ENCODE results near the gene BOLA3.

DNA sequence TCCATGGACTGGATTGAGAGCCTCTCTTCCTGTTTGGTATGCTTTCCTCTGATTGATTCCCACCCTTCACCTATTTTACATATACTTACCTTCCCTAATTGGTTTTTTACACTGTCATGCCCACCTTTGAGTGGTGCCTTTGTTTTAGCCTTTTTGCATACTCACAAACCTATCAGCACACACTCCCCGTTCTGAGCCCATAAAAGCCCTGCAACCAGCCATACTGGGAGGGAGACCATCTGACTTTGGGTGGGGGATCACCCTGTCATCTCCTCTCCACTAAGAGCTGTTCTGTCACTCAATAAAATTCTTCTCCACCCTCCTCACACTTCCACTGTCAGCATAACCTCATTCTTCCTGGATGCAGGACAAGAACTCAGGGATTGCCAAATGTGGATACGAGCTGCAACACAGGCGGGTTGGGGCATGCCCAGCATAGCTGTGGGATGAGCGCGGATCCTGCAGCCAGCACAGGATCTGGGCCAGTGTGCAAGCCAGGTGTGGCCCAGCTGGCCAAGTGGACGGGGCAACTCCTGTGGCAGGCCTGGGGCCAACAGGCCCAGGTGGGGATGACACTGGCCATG is 40.4 kb upstream of the BOLA3 start:
- TF ChIP-seq, protein P1, sequence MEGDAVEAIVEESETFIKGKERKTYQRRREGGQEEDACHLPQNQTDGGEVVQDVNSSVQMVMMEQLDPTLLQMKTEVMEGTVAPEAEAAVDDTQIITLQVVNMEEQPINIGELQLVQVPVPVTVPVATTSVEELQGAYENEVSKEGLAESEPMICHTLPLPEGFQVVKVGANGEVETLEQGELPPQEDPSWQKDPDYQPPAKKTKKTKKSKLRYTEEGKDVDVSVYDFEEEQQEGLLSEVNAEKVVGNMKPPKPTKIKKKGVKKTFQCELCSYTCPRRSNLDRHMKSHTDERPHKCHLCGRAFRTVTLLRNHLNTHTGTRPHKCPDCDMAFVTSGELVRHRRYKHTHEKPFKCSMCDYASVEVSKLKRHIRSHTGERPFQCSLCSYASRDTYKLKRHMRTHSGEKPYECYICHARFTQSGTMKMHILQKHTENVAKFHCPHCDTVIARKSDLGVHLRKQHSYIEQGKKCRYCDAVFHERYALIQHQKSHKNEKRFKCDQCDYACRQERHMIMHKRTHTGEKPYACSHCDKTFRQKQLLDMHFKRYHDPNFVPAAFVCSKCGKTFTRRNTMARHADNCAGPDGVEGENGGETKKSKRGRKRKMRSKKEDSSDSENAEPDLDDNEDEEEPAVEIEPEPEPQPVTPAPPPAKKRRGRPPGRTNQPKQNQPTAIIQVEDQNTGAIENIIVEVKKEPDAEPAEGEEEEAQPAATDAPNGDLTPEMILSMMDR (IDR thresholded peaks at IDR 0.05; ENCODE audit: low read depth, low read length, missing input control), result no peak
- no peak for TF ChIP-seq FOXA1 (IDR thresholded peaks at IDR 0.05)
- no peak for TF ChIP-seq JUND (IDR thresholded peaks at IDR 0.05)
- no peak for TF ChIP-seq RAD21 (IDR thresholded peaks at IDR 0.05)
- TF ChIP-seq, protein P2, sequence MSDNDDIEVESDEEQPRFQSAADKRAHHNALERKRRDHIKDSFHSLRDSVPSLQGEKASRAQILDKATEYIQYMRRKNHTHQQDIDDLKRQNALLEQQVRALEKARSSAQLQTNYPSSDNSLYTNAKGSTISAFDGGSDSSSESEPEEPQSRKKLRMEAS (IDR thresholded peaks at IDR 0.05), result no peak
- TF ChIP-seq, protein P3, sequence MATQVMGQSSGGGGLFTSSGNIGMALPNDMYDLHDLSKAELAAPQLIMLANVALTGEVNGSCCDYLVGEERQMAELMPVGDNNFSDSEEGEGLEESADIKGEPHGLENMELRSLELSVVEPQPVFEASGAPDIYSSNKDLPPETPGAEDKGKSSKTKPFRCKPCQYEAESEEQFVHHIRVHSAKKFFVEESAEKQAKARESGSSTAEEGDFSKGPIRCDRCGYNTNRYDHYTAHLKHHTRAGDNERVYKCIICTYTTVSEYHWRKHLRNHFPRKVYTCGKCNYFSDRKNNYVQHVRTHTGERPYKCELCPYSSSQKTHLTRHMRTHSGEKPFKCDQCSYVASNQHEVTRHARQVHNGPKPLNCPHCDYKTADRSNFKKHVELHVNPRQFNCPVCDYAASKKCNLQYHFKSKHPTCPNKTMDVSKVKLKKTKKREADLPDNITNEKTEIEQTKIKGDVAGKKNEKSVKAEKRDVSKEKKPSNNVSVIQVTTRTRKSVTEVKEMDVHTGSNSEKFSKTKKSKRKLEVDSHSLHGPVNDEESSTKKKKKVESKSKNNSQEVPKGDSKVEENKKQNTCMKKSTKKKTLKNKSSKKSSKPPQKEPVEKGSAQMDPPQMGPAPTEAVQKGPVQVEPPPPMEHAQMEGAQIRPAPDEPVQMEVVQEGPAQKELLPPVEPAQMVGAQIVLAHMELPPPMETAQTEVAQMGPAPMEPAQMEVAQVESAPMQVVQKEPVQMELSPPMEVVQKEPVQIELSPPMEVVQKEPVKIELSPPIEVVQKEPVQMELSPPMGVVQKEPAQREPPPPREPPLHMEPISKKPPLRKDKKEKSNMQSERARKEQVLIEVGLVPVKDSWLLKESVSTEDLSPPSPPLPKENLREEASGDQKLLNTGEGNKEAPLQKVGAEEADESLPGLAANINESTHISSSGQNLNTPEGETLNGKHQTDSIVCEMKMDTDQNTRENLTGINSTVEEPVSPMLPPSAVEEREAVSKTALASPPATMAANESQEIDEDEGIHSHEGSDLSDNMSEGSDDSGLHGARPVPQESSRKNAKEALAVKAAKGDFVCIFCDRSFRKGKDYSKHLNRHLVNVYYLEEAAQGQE (IDR thresholded peaks at IDR 0.05), result no peak
- TF ChIP-seq YY1 (IDR thresholded peaks at IDR 0.05), result no peak
- no peak for TF ChIP-seq GABPA (IDR thresholded peaks at IDR 0.05 in 1 of 2, conservative IDR thresholded peaks at IDR 0.05 in 1 of 2)
- no peak for TF ChIP-seq TAF1 (conservative IDR thresholded peaks at IDR 0.05)
- no peak for TF ChIP-seq HNF4G (IDR thresholded peaks at IDR 0.05)

Data from liver (tissue), 3 donors.